ENCODE data around the gene TRABD2B.

TRABD2B gene

GRCh38 chr1:47712596-47713299 is 284.4 kb downstream of the TRABD2B start:
- DNase-seq: no peak

- no peak for DNase-seq
Measured at GRCh38 chr1:47711848-47712492, 285.2 kb downstream of the TRABD2B start.

GRCh38 chr1:47711184-47711847 is 285.9 kb downstream of the TRABD2B start:
- DNase-seq: no peak

Data from activated CD8-positive, alpha-beta memory T cell treated with anti-CD3 and anti-CD28 coated beads, Interleukin-2, amount 50 U/mL, for 4 hours (primary cell).